Neural cell (in vitro differentiated cells): ENCODE data around the gene SPTA1.

ENCODE experiments used
- EP300 ChIP-seq: fragments of 450-650 bp; conservative IDR thresholded peaks from 2 replicates; pipeline ENCODE4 v1.6.1; 2014; ENCODE audit warnings: antibody characterized with exemption, mild to moderate bottlenecking, moderate library complexity; ENCODE audit not compliant: poor library complexity, severe bottlenecking
- EZH2 ChIP-seq: fragments of 200-600, 300-800 bp; shearing (Covaris generic), sonication (generic); IDR thresholded peaks from 2 replicates; pipeline ENCODE4 v1.6.1; 2014; ENCODE audit warnings: antibody characterized with exemption, low read length, borderline replicate concordance, mild to moderate bottlenecking; ENCODE audit not compliant: insufficient read depth, poor library complexity, severe bottlenecking
- MXI1 ChIP-seq: fragments of 450-650 bp; conservative IDR thresholded peaks from 2 replicates; pipeline ENCODE4 v1.6.1; 2014; ENCODE audit warnings: antibody characterized with exemption, mild to moderate bottlenecking; ENCODE audit not compliant: poor library complexity, severe bottlenecking
- POLR2AphosphoS5 ChIP-seq: IDR thresholded peaks from 2 replicates; pipeline ENCODE4 v1.6.1; 2012
- RAD21 ChIP-seq: fragments of 450-650 bp; conservative IDR thresholded peaks from 2 replicates; pipeline ENCODE4 v1.6.1; 2014; ENCODE audit warnings: antibody characterized with exemption, mild to moderate bottlenecking, moderate library complexity
- TAF1 ChIP-seq: IDR thresholded peaks from 2 replicates; pipeline ENCODE4 v1.6.1; 2012; ENCODE audit warnings: low read depth
- TF ChIP-seq, protein P1 (sequence below): fragments of 450-650 bp; IDR thresholded peaks from 2 replicates; pipeline ENCODE4 v1.5.1; 2014; ENCODE audit warnings: antibody characterized with exemption, mild to moderate bottlenecking, moderate library complexity; ENCODE audit not compliant: poor library complexity, severe bottlenecking

GRCh38 chr1:158654571-158654970, 31.9 kb downstream of the SPTA1 start:
- TF ChIP-seq POLR2AphosphoS5 (no peak), MXI1 (no peak), RAD21 (no peak), EZH2 (no peak), EP300 (no peak), TAF1 (no peak)
- TF ChIP-seq, protein P1, sequence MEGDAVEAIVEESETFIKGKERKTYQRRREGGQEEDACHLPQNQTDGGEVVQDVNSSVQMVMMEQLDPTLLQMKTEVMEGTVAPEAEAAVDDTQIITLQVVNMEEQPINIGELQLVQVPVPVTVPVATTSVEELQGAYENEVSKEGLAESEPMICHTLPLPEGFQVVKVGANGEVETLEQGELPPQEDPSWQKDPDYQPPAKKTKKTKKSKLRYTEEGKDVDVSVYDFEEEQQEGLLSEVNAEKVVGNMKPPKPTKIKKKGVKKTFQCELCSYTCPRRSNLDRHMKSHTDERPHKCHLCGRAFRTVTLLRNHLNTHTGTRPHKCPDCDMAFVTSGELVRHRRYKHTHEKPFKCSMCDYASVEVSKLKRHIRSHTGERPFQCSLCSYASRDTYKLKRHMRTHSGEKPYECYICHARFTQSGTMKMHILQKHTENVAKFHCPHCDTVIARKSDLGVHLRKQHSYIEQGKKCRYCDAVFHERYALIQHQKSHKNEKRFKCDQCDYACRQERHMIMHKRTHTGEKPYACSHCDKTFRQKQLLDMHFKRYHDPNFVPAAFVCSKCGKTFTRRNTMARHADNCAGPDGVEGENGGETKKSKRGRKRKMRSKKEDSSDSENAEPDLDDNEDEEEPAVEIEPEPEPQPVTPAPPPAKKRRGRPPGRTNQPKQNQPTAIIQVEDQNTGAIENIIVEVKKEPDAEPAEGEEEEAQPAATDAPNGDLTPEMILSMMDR: no peak
